ENCODE data around the gene HS6ST3. TPM values are rescaled to one million over a fixed set of nuclear protein-coding genes. Genes with fewer than 3 reads are reported as not detected.
"Not testable (repeated sequence)": the region's sequence is repeated elsewhere in the genome, so short reads cannot be mapped to it uniquely, and the experiment has no call there.

Gene HS6ST3
- total and polyA plus RNA-seq, 12 donors = 2.1 to 27.1 (median 6.2) TPM

- H3K4me3 ChIP-seq; intact Hi-C loops (cut with DNase I); H3K36me3 ChIP-seq (replicated peaks in 1 of 2); H3K9me3 ChIP-seq (replicated peaks in 1 of 3); H3K27ac ChIP-seq; H3K27me3 ChIP-seq; DNase-seq: not testable (repeated sequence)
- peaks cover 0 to 11% of the 10 kb centered on the region in 2 donors for H3K4me1 ChIP-seq (replicated peaks in 1 of 2)
- WGBS, 4 donors = 89 to 92% (median 91%) methylated on average over 3 of the region's 3 CpGs
These were observed 38.0 kb upstream of the HS6ST3 start for GRCh38 chr13:96051946-96052345.

GRCh38 chr13:96052656-96053002 is 37.3 kb upstream of the HS6ST3 start:
- peak overlapping the region; percentile 56 to 77 (median 71) for H3K4me3 ChIP-seq
- TF ChIP-seq CTCF (IDR thresholded peaks at IDR 0.05) = no peak
- no peak for TF ChIP-seq POLR2A (IDR thresholded peaks at IDR 0.05)
- no peaks in the 10 kb centered on the region for H3K36me3 ChIP-seq (replicated peaks in 1 of 2)
- DNase-seq = no peak
- peak overlapping the region in 4 of 5 donors; percentile 48 to 85 (median 82) for H3K27ac ChIP-seq
- WGBS, 4 donors = 1 to 2% (median 1%) methylated on average over 12 of the region's 12 CpGs
- intact Hi-C loops (cut with DNase I) = no loop called here
- H3K4me1 ChIP-seq (replicated peaks in 1 of 2) = peaks cover 0 to 11% of the 10 kb centered on the region in 2 donors
- H3K27me3 ChIP-seq = no peaks in the 10 kb centered on the region
- H3K9me3 ChIP-seq (replicated peaks in 1 of 3) = no peaks in the 10 kb centered on the region

GRCh38 chr13:96053003-96053703 is 36.8 kb upstream of the HS6ST3 start, which contains the start of gene UGGT2:
TSS of gene UGGT2 (minus strand) at chr13:96053401. CDS start at chr13:96053312, 89 bp downstream.
- intact Hi-C loops (cut with DNase I) = no loop called here
- H3K36me3 ChIP-seq (replicated peaks in 1 of 2) = no peaks in the 10 kb centered on the region
- peaks cover 0 to 11% of the 10 kb centered on the region in 2 donors for H3K4me1 ChIP-seq (replicated peaks in 1 of 2)
- peak within 1 kb of the TSS; percentile 56 to 77 (median 71) for H3K4me3 ChIP-seq
- WGBS, 4 donors = 0% methylated on average over 5 to 77 of the region's 77 CpGs
- TF ChIP-seq POLR2A (IDR thresholded peaks at IDR 0.05) = peak; percentile 62 to 88
- no peak for TF ChIP-seq CTCF (IDR thresholded peaks at IDR 0.05)
- H3K9me3 ChIP-seq (replicated peaks in 1 of 3) = no peaks in the 10 kb centered on the region
- peak; percentile 96 to 97 (median 96) for DNase-seq
- H3K27ac ChIP-seq = peak within 1 kb of the TSS in 4 of 5 donors; percentile 52 to 85 (median 82)
- no peaks in the 10 kb centered on the region for H3K27me3 ChIP-seq

GRCh38 chr13:96065849-96066248 is 24.1 kb upstream of the HS6ST3 start:
- no peak for TF ChIP-seq POLR2A (IDR thresholded peaks at IDR 0.05)
- H3K27ac ChIP-seq = no peak overlapping the region
- intact Hi-C loops (cut with DNase I) = no loop called here
- DNase-seq = no peak
- H3K4me3 ChIP-seq = no peak overlapping the region
- 63 to 87% (median 78%) methylated on average over 2 of the region's 2 CpGs for WGBS, 4 donors
- no peaks in the 10 kb centered on the region for H3K27me3 ChIP-seq
- H3K9me3 ChIP-seq (replicated peaks in 1 of 3) = no peaks in the 10 kb centered on the region
- no peaks in the 10 kb centered on the region for H3K4me1 ChIP-seq (replicated peaks in 1 of 2)
- no peaks in the 10 kb centered on the region for H3K36me3 ChIP-seq (replicated peaks in 1 of 2)

GRCh38 chr13:96068729-96069128 is 21.2 kb upstream of the HS6ST3 start:
- H3K4me3 ChIP-seq = no peak overlapping the region
- no peak for DNase-seq
- no peaks in the 10 kb centered on the region for H3K9me3 ChIP-seq (replicated peaks in 1 of 3)
- WGBS, 4 donors = 59 to 71% (median 66%) methylated on average over 2 of the region's 2 CpGs
- no peaks in the 10 kb centered on the region for H3K27me3 ChIP-seq
- intact Hi-C loops (cut with DNase I) = no loop called here
- H3K27ac ChIP-seq = no peak overlapping the region
- no peak for TF ChIP-seq CTCF (IDR thresholded peaks at IDR 0.05)
- TF ChIP-seq POLR2A (IDR thresholded peaks at IDR 0.05) = no peak
- H3K4me1 ChIP-seq (replicated peaks in 1 of 2) = no peaks in the 10 kb centered on the region
- no peaks in the 10 kb centered on the region for H3K36me3 ChIP-seq (replicated peaks in 1 of 2)

Measured in adrenal gland (tissue), 12 donors.